HUES64 (cell line): ENCODE results near the gene KRT7.
A peak's percentile ranks its signal among the peaks of the same experiment; 100 is the strongest.
"Not testable (repeated sequence)": the region's sequence is repeated elsewhere in the genome, so short reads cannot be mapped to it uniquely, and the experiment has no call there.

Experiments
- H3K27ac ChIP-seq: 2 replicates; pipeline ENCODE4 v1.7.0; 2013; ENCODE audit warnings: low read depth, low read length, inconsistent platforms
- H3K27me3 ChIP-seq: 2 replicates; pipeline ENCODE4 v1.6.1; 2013; ENCODE audit warnings: mild to moderate bottlenecking, low read length; ENCODE audit not compliant: insufficient read depth
- H3K36me3 ChIP-seq: 2 replicates; pipeline ENCODE4 v1.6.1; 2013; ENCODE audit warnings: mild to moderate bottlenecking, low read length; ENCODE audit not compliant: insufficient read depth
- H3K4me1 ChIP-seq: 2 replicates; pipeline ENCODE4 v1.6.1; 2013; ENCODE audit warnings: mild to moderate bottlenecking, low read length, moderate library complexity; ENCODE audit not compliant: insufficient read depth
- H3K4me3 ChIP-seq: 2 replicates; pipeline ENCODE4 v1.5.1; 2013; ENCODE audit warnings: mild to moderate bottlenecking, low read length, moderate library complexity
- H3K9ac ChIP-seq: 2 replicates; pipeline ENCODE4 v1.6.1; 2013; ENCODE audit warnings: mild to moderate bottlenecking, low read depth, low read length
- H3K9me3 ChIP-seq: 2 replicates; pipeline ENCODE4 v1.6.1; 2013; ENCODE audit warnings: low read depth, low read length; ENCODE audit not compliant: insufficient read depth
- WGBS: fragments of 150-250, 120-280 bp; methylation state at CpG from one replicate; pipeline ENCODE4 v1.1.7; 2013; ENCODE audit warnings: missing lambda C conversion rate; 5-methylcytosine and 5-hydroxymethylcytosine counted together

KRT7 gene

GRCh38 chr12:52278575-52279421 lies 45.8 kb downstream of the KRT7 start:
- H3K9ac ChIP-seq: no peak overlapping the region
- H3K4me1 ChIP-seq: peaks cover 5% of the 10 kb centered on the region; the same call in 1 of the 2 replicates
- H3K9me3 ChIP-seq: no peaks in the 10 kb centered on the region
- no peak overlapping the region for H3K27ac ChIP-seq
- peaks cover 21% of the 10 kb centered on the region for H3K27me3 ChIP-seq
- H3K4me3 ChIP-seq: peak overlapping the region; percentile 42
- H3K36me3 ChIP-seq: no peaks in the 10 kb centered on the region
- WGBS: 24% methylated on average over 32 of the region's 32 CpGs

- Histone ChIP-seq H3K9me3 (no peaks in the 10 kb centered on the region), H3K4me3 (no peak overlapping the region), H3K9ac (no peak overlapping the region), H3K36me3 (no peaks in the 10 kb centered on the region), H3K4me1 (peaks cover 5% of the 10 kb centered on the region; the same call in 1 of the 2 replicates), H3K27ac (no peak overlapping the region), H3K27me3 (peaks cover 21% of the 10 kb centered on the region)
- WGBS: 90% methylated on average over 14 of the region's 14 CpGs
These were observed 46.6 kb downstream of the KRT7 start for GRCh38 chr12:52279422-52280318.

GRCh38 chr12:52280319-52280795 lies 47.3 kb downstream of the KRT7 start:
- H3K27me3 ChIP-seq: peaks cover 21% of the 10 kb centered on the region
- H3K9me3 ChIP-seq: no peaks in the 10 kb centered on the region
- no peak overlapping the region for H3K27ac ChIP-seq
- WGBS: 91% methylated on average over 3 of the region's 3 CpGs
- no peak overlapping the region for H3K9ac ChIP-seq
- H3K4me3 ChIP-seq: no peak overlapping the region
- H3K4me1 ChIP-seq: peaks cover 5% of the 10 kb centered on the region; the same call in 1 of the 2 replicates
- H3K36me3 ChIP-seq: no peaks in the 10 kb centered on the region

- Histone ChIP-seq H3K27me3 (peaks cover 21% of the 10 kb centered on the region), H3K36me3 (no peaks in the 10 kb centered on the region), H3K4me3 (no peak overlapping the region), H3K9me3 (no peaks in the 10 kb centered on the region), H3K9ac (no peak overlapping the region), H3K4me1 (peaks cover 5% of the 10 kb centered on the region; the same call in 1 of the 2 replicates), H3K27ac (no peak overlapping the region)
- 85% methylated on average over 4 of the region's 4 CpGs for WGBS
These were observed 47.9 kb downstream of the KRT7 start for GRCh38 chr12:52280796-52281560.

GRCh38 chr12:52284562-52285171 lies 51.6 kb downstream of the KRT7 start:
- Histone ChIP-seq H3K27ac (no peak overlapping the region), H3K4me1 (no peaks in the 10 kb centered on the region), H3K9ac (no peak overlapping the region), H3K27me3 (no peaks in the 10 kb centered on the region), H3K4me3 (no peak overlapping the region), H3K9me3 (no peaks in the 10 kb centered on the region), H3K36me3 (no peaks in the 10 kb centered on the region)
- WGBS: 88% methylated on average over 3 of the region's 4 CpGs

- 100% methylated on average over 1 of the region's 2 CpGs for WGBS
- Histone ChIP-seq H3K27me3 (no peaks in the 10 kb centered on the region), H3K27ac (no peak overlapping the region), H3K4me1 (no peaks in the 10 kb centered on the region), H3K4me3 (no peak overlapping the region), H3K9me3 (no peaks in the 10 kb centered on the region), H3K36me3 (no peaks in the 10 kb centered on the region), H3K9ac (no peak overlapping the region)
These were observed 52.2 kb downstream of the KRT7 start for GRCh38 chr12:52285172-52285745.

- 95% methylated on average over 24 of the region's 24 CpGs for WGBS
- Histone ChIP-seq H3K4me1 (no peaks in the 10 kb centered on the region), H3K9me3 (no peaks in the 10 kb centered on the region), H3K4me3 (no peak overlapping the region), H3K27ac (no peak overlapping the region), H3K36me3 (no peaks in the 10 kb centered on the region), H3K9ac (no peak overlapping the region), H3K27me3 (no peaks in the 10 kb centered on the region)
These were observed 52.9 kb downstream of the KRT7 start for GRCh38 chr12:52285851-52286530.

GRCh38 chr12:52286857-52287785 lies 54.1 kb downstream of the KRT7 start:
- 90% methylated on average over 20 of the region's 21 CpGs for WGBS
- H3K27ac ChIP-seq, H3K4me3 ChIP-seq, H3K36me3 ChIP-seq, H3K9me3 ChIP-seq, H3K4me1 ChIP-seq, H3K27me3 ChIP-seq, H3K9ac ChIP-seq: not testable (repeated sequence)
